Activated CD8-positive, alpha-beta memory T cell treated with anti-CD3 and anti-CD28 coated beads for 48 hours (primary cell): ENCODE results near the gene DTNB.
"Not testable (repeated sequence)": the region's sequence is repeated elsewhere in the genome, so short reads cannot be mapped to it uniquely, and the experiment has no call there.

Experiments used
- DNase-seq, 3 experiments: peaks; one replicate each; pipeline ENCODE4 v3.0.0-alpha.2; 2020; ENCODE audit warnings: low read depth in 2 of 3, low spot score in 2 of 3

DTNB gene

GRCh38 chr2:25549571-25549970 is 123.8 kb downstream of the DTNB start:
- not testable (repeated sequence) for DNase-seq

GRCh38 chr2:25548601-25549000 is 124.8 kb downstream of the DTNB start:
- no peak for DNase-seq

GRCh38 chr2:25546852-25547251 is 126.5 kb downstream of the DTNB start:
- no peak for DNase-seq

DNA sequence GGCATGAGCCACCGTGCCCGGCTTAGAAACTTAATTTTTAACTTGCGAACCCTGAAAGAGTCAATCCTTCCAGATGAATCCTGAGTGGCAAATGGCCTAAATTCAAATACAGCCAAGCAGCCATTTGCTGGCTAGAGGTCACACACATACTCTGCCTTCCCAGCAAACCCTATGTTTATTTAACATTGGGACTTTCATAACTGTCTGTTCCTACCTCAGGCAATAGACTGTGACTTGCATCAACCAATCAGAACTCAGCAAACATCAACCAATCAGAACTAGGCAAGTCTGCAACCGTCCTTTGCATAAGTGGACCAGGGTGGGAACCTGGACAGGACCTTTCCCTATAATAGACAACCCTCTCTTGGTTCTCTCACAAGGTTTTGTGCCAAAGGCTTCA is 127.5 kb downstream of the DTNB start:
- DNase-seq, result no peak

DNA sequence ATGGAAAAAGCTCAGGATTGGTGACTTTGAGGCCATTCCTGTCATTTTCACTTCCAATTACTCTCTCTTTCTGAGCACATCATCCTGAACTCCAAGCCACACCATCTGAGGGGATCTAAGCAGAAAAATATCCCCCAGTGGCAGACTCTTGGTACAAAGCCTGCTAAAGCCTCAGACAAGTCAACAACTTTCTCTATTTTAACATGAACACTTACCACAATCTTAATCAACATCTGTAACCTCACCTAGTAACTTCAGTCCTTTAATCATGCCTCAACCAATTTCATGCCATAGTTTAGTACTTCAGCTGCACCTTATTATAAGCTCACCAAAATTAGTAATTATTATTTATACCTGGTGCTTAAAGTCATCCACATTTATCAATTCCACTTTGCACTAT is 128.9 kb downstream of the DTNB start:
- no peak for DNase-seq

- DNase-seq, result no peak
Observed at GRCh38 chr2:25543939-25544338, 129.4 kb downstream of the DTNB start.

DNA sequence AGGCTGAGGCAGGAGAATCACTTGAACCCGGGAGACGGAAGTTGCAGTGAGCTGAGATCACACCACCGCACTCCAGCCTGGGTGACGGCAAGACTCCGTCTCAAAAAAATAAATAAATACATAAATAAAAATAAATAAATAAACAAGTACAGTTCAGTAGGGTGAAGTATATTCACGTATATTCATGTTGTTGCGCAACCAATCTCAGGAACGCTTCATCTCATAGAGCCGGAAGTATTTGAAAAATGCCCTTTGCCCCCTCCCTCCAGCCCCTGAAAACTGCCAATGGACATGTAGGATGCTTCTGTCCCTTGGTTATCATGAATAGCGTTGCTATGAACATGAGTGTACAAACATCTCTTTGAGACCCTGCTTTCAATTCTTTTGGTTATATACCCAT is 132.0 kb downstream of the DTNB start:
- DNase-seq, result no peak

GRCh38 chr2:25539136-25539535 is 134.2 kb downstream of the DTNB start:
- no peak for DNase-seq

DNA sequence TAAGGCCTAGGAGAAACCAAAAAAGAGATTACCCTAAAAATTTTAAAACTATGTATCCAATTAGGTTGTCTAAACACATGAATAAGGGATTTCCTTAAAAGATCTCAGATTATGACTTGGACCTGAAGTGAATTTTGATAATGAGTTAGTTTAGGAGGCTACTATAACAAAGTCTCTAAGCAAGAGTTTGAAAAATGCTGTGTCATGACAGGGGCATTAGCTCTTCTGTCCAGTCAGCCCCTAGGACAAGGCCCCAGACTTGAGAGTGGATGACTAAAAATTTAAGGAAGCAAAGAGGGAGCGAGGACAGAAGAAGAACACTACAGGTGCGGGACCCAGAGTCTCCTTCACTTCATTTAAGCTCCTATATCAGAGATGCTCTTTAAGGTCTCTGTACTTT is 135.9 kb downstream of the DTNB start:
- no peak for DNase-seq

GRCh38 chr2:25535411-25536289 is 137.7 kb downstream of the DTNB start:
- not testable (repeated sequence) for DNase-seq

- not testable (repeated sequence) for DNase-seq
Observed at GRCh38 chr2:25534937-25535336, 138.4 kb downstream of the DTNB start.

- DNase-seq, result no peak
Observed at GRCh38 chr2:25534455-25534854, 138.9 kb downstream of the DTNB start.

DNA sequence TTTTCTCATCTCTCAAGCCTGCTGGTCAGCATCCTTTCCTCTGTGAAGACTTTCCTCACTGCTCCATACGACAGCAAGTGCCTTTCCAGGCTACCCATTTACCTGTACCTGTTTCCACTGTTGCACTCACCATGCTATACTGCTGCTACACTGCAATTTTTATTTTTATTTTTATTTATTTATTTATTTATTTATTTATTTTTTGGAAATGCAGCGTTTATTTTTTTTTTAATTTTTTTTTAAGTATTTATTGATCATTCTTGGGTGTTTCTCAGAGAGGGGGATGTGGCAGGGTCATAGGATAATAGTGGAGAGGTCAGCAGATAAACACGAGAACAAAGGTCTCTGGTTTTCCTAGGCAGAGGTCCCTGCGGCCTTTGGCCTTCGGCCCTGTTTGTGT is 139.6 kb downstream of the DTNB start:
- not testable (repeated sequence) for DNase-seq

DNA sequence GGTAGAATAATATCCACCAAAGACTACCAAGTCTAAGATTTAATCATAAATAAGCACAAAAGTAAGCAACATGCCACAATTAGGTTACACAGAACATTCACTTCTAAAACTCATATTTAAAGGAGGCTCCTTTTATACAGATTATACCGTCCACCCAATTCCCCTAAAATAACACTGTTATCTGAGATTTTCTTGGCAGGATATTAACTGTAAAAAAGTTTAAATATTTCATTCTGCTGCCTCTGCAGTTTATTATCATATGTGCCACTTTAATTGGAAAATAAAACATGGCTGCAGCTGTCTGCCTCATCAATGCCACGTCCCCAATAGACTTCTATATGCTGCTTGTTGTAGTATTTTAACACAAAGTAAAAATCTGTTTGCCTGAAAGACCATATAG is 140.9 kb downstream of the DTNB start:
- no peak for DNase-seq

DNA sequence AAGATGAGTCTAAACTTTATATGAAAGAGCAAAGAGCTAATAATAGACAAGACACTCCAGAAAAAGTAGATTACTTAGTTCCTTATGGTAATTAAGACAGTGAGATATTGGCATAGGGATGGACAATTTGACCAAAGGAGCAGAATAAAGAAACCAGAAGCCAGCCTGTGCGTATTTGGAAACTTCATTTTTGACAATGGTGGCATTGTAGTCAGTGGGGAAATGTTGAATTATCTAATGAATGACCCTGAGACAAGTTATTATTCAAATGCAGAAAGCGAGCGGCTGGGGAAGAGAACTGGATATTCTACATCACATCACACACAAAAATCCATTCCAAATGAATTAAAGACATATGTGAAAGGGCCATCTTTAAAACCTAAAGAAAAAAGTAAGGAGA is 144.3 kb downstream of the DTNB start:
- DNase-seq, result no peak

DNA sequence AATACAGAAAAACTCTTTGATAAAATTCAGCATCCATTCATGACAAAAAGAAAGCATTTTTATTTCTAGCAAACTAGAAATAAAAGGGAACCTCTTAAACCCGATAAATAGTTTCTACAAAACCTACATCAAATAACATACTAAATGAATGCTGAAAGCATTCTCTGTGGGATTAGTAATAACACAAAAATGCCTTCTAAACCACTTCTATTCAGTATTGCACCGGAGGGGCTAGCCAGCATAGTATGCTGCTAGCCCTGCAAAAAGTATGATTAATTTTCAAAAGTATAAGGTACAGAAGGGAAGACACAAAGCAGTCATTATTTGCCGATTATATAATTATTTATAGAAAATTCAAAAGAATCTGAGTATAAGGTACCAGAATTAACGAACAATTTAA is 145.2 kb downstream of the DTNB start:
- DNase-seq, result no peak

GRCh38 chr2:25524507-25524906 is 148.9 kb downstream of the DTNB start:
- DNase-seq, result no peak

DNA sequence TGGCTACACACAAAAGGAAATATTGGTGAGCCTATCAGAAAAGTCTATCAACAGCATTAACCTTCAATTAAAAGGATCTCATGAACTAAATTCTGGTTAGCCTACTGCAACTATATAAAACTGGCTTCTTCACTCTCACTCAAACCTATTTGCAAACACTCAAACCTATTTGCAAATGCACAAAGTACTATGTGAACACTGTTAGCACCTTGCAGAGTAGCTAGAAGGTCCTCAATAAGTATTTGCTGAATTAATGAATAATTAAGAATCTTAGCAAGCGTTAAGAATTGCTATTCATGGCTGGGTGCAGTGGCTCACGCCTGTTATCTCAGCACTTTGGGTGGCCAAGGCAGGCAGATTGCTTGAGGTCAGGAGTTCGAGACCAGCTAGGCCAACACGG is 150.3 kb downstream of the DTNB start:
- DNase-seq, result no peak

- DNase-seq, result no peak
Observed at GRCh38 chr2:25521665-25522387, 151.6 kb downstream of the DTNB start.

DNA sequence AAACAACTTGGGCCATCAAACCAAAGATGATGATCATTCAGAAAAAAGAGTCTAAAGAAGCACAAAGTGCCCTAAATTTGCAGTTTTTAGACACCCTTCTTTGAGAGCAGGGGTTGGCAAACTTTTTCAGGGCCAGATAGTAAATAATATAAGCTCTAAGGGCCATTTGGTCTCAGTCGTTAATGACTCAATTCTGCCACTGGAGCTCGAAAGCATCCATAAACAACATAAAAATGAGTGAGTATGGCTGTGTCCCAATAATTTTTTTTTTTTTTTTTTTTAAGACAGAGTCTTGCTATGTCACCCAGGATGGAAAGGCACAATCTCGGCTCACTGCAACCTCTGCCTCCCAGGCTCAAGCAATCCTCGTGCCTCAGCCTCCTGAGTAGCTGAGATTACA is 152.3 kb downstream of the DTNB start:
- DNase-seq, result no peak

DNA sequence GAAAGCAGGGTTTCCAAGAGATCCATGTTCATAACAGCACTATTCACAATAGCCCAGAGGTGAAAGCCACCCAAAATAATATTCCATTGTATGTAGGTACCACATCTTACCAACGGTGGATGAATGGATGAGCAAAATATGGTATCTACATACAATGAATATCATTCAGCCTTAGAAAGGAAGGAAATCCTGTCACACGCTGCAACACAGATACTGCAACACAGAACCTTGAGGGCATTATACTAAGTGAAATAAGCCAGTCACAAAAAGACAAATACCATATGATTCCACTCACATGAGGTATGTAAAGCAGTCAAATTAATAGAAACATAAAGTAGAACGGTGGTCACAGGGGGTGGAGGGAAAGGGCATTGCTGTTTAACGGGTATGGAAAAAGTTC is 155.7 kb downstream of the DTNB start:
- DNase-seq, result no peak

- DNase-seq, result no peak
Observed at GRCh38 chr2:25514043-25514637, 159.2 kb downstream of the DTNB start.
